HG02973 (cell line): ENCODE results near the gene ZNF592.
"Not testable (repeated sequence)": the region's sequence is repeated elsewhere in the genome, so short reads cannot be mapped to it uniquely, and the experiment has no call there.

Experiments used
- ATAC-seq: cut with Tn5 transposase; IDR thresholded peaks from one replicate; pipeline ENCODE4 v1.9.1; 2021; ENCODE audit warnings: moderate library complexity; ENCODE audit not compliant: unreplicated experiment

ZNF592 gene

DNA sequence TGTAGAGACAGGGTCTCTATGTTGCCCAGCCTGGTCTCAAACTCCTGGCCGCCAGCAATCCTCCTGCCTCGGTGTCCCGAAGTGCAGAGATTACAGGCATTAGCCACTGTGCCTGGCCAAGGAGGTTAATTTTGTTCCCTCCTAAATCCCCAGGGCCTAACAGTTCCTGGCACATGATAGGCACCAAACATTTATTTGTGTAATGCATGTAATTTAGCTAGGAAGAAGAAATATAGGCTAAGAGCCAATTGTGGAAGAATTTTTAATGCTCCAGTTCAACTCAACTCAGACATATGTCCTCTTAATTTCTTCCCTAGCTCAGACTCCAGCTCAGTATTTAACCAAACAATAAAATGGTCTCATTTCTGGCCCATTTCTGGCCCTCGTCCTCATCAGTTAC is 7.7 kb upstream of the ZNF592 start:
- no peak for ATAC-seq

DNA sequence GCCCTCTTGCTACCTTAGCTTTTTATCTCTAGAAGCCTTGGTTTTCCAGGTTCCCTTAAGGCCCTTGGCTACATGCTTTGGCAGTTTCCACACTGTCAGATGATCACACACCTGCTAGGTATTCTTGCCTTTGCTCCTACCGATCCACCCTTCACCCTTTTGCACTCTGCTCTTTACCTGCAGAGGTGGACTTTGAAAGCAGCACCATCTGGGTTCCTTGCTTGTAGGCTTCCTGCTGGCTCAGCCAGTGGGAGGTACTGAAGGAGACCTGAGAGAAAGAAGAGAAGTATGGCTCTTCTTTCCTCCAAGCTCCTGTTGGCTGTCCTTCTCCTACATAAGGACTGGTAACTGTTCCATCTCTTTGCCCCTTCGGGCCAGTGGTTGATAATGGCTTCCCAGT is 7.3 kb upstream of the ZNF592 start:
- ATAC-seq = no peak

DNA sequence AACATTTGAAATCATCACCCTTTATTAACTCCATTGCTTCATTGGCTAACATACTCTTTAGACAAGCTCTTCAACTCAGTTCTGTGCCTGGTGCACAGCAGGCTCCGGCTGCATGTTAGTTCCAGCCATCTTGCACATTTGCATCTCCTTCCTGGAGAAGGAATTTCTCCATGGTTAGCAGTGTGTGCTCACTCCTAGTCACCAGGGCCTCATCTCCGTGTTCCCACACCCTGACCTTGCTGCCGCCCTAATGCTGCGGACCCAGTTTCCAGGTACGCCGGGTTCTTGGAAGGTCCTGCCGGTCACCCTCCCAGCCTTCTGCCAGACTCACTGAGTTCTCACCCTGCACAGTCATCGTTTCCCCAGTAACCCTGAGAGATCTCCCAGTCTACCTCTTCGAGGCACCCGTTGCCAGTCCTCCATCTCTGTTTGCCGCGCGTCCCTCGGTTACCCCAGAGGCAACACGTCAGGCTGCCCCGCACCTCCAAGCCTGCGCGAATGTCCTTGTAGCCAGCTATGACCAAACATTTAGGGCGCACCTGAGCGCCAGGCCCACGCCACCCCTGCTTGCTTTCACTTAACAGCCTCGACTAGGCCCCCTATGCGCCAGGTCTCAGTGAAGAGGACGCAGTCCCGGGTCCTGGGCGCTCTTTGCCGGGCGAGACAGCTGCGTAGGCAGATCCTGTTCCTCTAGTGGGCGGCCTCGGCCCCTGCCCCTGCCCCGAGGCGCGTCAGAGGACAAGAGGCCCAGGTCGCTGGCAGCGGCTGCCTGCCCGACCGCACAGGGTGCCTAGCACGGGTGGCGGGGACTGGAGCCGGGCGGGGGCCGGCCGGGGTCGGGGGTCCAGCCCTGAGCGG is 747 bp upstream of the ZNF592 start:
- peak; percentile 48 for ATAC-seq

DNA sequence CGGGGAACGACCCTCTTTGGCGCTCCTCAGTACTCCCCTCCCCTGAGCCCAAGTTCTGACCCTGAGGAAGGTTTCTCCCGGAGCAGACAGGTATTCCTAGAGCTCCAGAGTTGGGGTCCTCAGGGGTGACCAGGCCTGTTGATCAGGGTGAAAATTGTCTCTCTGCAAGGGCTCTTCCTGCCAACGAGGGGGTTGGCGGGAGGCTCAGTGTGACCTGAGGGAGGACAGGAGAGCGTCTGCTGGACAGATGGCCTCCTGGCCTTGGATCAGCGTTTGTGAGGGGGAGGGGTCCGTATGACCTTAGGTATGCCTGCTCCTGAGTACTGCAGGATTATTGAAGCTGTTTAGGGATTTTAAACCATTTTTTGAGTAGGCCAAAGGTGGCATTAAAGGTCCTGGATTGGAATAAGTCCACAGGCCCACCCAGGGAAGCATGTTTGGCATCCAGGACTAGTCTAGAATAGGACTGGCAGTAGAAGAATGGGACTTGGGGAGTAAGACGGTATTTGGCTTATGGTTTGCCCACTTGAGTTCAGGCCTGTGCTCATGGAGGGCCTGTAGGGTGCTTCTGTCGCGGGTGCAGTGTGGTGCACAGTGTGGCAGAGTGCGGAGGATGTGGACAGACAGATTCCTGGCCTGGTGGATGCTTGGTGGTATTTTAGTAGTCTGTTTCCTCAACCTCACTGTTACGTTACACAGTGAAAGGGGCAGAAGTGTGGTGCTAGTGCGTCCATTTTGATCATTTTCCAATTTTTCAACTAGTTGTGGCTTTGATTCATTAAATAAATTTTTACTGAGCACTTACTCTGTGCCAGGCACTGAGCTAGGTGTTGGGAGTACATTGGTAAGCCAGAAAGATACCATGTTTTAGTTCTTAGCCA is 959 bp downstream of the ZNF592 start:
- ATAC-seq = no peak

DNA sequence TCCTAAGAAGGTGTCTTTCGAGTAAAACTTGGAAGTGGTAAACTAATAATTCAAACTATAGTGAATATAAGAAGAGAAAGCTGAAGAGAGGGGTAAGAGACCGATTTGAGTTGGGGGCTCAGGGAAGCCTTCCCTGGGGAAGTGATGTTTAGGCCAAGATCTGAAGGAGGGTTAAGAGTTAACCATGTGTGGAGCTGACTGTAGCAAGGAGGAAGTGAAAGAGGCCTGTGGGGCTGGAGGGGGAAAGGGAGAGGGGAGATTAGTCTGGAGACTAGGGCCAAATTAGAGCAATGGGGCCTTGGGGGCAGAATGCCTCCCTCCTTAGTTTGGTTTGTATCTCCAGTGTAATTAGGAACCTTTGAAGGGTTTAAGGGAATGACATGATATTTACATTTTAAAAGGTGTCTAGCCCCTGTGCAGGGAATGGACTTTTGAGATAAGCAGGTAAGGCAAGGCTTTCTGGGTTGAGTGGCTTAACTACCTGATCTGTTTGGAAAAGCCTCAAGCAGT is 2.2 kb downstream of the ZNF592 start:
- ATAC-seq = peak; percentile 32

DNA sequence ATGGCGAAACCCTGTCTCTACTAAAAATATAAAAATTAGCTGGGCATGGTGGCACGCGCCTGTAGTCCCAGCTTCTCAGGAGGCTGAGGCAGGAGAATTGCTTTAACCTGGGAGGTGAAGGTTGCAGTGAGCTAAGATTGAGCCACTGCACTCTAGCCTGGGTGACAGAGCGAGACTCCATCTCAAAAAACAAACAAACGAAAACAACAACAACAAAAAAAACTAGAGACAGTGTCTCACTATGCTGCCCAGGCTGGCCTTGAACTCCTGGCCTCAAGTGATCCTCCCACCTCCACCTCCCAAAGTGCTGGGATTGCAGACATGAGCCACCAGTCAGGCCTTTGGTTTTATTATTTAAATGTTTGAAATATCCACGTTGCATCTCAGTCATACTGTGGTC is 3.3 kb downstream of the ZNF592 start:
- ATAC-seq = not testable (repeated sequence)

DNA sequence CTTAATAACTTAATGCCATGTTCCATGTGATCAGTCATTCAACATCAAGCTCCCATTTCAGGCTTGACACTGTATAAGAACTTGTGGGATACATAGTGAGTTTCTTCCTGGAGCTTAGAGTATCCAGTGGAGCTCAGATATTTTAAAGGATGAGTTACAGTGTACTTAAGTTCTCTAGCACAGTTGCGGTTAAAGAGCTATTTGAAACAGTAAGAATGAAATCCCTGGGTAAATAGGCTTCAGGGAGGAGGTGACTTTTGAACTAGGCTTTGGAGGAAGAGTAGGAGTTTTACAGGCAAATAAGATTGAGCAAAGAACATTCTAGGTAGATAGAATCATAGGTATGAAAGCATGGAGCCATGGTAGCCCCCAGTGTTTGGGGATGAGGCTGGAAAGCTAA is 3.8 kb downstream of the ZNF592 start:
- no peak for ATAC-seq

DNA sequence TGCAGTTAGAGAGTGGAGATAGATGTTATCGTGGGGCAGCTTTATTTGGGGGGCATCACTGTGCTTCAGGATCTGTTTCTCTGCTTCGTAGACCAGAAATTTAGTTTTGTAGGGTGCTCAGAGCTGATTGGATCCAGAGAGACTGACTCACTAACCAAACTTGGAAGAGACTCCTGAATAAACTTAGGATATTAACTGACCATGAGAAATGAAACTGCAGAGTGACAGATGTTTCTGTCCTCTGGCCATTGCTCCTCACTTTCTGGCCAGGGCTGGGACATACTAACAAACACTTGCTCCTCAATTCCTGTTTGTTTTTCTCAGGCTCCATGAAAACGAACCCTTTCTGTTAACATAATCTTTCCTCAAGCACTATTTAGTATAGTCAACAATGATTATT is 4.3 kb downstream of the ZNF592 start:
- no peak for ATAC-seq

DNA sequence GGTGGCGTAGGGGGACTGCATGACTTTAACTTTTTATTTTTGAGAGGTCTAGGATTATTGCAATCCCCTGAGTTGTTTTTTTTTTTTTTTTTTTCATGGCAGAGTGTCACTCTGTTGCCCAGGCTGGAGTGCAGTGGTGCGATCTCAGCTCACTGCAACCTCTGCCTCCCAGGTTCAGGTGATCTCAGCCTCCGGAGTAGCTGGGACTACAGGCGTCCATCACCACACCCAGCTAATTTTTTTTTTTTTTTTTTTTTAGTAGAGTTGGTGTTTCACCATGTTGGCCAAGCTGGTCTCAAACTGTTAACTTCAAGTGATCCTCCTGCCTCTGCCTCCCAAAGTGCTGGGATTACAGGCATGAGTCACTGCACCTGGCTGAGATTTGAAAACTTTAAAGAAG is 6.5 kb downstream of the ZNF592 start:
- ATAC-seq = not testable (repeated sequence)

DNA sequence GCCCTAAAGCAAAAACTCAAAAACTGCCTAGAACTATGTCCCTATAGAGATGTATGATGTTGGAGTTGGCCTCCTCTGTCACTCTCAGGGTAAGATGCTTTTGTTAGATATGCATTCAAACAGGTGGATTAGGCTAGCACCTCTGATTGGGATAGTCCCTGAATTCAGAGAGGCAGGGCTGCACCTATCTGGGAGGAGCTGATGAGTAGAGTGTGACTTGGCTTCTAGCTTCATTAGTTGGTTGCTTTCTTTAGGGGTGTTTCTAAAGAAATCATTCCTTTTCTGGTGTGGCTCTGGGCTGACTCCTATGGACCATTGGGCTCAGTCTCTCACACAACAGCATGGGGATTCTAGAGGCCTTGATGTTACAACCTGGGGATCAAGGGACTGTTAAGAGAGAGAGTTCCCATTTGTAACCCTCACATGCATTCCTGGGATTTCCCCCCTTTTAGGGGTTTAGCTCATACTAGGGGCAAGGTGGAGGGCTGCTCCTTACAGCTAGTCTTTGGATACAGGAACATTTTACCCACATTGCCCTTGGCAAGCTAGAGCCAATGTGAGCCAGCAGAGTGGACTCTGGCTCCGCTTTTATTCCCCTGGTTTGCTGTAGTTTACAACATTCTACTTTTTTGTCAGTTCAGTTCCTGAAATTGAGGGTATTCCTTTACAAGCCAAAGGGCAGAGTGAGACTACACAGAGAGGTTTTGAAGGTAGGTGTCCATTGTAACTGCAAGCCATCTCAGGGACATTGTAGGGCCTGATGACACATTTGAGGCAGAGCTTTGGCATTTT is 7.5 kb downstream of the ZNF592 start:
- no peak for ATAC-seq

DNA sequence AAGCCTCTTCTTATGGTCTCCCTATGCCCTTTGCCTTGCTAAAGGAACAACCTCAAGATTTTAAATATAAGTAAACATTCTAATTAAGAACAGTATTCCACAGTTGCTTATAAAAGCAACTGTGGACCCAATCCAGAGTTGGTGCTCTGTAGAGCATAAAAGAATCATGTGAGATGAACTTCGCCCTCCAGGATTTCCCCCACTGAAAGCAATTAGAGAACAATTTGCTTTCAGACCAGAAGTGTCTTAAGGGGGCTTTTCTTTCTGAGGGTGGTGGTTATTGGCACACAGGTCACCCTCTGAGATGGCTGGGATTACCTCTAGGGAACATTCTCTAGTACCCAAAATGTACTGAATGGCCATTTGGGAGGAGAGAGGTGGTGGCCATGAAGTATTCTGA is 10.6 kb downstream of the ZNF592 start:
- ATAC-seq = no peak

DNA sequence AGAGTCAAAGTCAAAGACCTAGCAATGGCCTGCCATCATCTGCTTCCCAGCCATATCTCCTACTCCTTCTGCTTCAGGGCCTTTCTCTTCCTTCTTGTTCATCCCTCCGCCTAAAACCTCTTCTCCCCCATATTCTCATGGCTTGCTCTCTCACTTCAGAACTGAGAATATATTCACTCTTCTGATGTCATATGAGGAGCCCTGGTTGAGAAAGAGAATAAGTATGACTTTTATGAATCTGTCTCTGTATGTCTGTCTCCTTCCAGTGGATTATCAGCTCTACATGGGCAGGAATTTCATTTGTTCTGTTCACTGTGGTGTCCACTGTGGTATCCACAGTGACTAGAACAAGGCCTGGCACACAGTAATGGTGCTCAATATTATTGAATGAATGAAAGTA is 11.8 kb downstream of the ZNF592 start:
- ATAC-seq = no peak

DNA sequence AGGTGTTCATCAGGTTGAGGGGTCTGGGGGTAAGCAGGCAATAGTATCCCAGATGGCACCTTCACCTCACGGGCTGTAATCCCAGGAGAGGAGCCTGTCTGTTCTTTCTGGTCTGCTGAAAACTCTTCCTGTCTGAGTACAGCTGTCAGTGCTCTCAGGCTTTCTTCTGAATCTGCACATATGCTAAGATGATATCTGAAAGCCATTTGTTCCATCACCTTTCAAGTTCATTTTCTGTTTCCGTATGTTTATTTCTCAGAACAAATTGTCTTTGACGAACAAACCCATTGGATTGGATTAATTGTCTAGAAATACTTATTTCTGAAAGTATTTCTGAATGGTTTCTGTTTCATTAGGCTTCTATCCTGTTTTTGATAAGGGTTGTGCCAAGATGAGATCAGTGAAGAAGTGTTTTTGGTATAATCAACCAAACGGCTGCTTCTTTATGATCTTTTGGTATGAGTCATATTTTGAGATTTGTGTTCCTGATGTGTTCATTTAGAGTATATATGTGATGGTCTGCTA is 13.3 kb downstream of the ZNF592 start:
- ATAC-seq = peak; percentile 63

DNA sequence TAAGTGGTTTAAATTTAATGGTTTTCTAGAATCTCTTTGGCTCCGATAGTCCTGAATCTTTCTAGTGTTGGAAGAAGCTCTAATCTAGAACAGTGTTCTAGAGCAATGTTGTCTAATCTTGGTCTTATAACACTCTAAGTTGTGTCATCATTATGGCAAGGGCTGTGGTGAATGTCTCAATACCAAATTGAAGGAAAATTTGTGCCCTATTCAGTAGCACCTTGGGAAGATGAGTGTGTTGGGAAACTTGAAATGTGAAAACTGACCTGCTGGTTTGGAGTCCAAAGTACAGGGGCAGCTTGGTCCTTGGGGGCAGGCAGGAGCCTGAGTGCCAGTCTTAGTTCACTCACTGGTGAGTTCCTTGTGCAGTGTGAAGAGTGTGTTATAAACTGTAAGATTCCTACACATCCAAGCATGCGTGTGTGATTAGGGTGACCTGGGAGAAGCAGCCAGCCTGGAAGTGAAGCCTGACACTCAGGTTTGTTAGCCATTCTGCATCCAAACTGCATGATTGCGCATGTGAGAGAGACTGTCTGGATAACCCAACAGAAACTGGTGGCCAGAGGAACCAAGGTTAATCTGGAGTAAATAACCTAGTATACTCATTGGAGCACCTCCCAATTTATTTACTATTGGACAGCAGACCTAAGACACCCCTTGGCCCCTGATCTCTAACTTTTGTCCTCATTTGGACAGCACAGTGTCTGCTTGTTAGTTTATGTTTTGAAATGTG is 14.6 kb downstream of the ZNF592 start:
- ATAC-seq = no peak

DNA sequence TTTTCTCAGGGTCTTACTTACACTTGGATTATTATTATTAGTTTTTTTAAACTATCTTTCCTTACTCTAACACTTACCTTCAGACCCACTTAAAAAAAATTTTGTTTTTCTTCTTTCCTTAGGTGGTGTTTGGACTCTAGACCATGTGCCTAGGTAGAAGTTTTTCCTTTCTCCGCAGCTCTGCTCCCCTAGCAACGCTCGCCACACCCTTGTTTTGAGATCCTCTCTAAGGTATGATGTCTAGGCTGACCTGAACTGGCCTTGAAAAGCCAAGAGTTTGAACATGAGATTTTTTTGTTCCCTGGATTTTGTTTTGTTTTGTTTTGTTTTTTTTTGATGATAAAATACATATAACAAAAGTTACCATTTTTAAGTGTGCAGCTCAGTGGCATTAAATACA is 16.2 kb downstream of the ZNF592 start:
- no peak for ATAC-seq

DNA sequence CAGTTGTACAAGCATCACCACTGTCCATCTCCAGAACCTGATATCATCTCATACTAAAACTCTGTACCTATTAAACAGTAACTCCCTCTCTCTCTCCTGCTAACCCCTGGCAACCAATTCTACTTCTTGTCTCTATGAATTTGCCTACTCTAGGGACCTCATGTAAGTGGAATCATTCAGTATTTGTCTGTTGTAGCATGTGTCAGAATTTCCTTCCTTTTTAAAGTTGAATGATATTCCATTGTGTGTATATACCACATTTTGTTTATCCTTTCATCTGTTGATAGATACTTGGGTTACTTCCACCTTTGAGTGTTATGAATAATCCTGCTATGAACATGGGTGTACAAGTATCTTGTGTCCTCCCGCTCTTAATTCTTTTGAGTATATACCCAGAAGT is 16.6 kb downstream of the ZNF592 start:
- ATAC-seq = no peak

DNA sequence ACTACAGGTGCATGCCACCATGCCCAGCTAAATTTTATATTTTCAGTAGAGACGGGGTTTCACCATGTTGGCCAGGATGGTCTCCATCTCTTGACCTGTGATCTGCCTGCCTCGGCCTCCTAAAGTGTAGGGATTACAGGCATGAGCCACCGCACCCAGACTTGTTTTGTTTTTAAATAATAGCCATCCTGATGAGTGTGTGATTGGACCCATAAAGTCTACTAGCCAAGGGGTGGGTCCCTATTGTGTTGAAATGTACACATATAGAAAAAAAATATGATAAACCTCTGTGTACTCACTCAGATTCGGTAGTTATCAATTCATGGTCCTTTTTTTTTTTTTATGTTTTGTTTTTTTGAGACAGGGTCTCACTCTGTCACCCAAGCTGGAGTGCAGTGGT is 17.3 kb downstream of the ZNF592 start:
- no peak for ATAC-seq

DNA sequence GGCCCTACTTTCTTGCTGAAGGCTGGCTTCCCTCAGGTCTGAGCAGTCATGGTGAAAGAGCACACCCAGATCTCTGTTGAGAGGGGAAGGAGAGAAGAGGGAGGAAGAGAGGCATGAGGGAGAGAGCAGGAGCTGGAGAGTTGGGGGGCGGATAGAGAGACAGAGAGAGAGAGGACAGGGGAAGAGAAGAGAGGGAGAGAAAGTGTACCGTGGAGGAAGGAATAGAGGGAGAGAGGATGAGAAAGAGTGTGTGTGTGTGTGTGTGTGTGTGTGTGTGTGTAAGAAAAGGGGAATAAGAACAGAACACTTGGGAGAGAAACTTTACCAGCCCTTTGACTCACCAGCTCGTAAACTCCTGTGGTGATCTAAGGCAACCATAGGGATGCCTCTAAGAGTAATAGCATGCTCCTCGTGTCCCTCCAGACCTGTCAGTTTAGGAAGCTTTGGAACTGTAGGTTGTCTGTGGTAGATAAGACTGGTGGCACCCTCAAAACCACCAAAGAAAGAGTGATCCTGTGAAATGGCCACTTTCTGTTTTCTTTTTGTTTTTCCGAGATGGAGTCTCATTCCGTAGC is 18.2 kb downstream of the ZNF592 start:
- ATAC-seq = no peak

DNA sequence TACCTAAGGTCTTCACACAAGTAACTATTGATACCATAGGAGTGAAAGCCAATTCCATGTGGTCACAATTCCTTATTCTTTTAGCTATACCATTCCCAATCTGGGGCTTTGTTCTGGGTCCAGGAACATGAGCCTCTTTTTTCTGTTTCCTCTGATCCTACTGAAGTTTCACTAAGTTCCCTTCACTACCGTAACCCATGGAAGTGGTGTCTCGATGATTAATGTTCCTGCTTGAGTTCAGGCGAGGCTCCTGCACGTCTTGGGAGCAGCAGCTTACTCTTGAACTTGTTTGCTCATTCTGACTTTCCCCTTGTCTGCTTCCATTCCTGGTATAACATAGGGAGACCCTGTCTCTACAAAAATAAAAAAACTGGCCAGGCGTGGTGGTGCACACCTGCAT is 23.6 kb downstream of the ZNF592 start:
- ATAC-seq = no peak

DNA sequence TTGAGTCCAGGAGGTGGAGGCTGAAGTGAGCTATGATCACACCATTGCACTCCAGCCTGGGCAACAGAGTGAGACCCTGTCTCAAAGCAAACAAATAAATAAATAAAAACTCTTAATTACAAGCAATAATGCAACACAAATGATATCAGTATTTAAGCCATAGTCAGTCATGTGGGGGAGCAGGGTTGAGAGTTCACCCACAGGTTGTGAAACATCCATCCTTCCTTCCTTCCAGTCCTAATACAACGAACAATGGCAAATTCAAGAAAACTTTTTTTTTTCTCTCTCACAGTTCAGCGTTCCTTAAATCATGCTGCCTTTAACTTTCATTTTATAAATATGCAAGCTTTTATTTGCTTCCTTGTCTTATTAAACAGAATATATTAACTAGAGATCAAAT is 24.1 kb downstream of the ZNF592 start:
- no peak for ATAC-seq
